CD4-positive, alpha-beta T cell treated with Interleukin-12 subunit alpha and Interleukin-12 subunit beta, for 1 hour (primary cell): ENCODE data around the gene SLC2A5.
"Not testable (repeated sequence)": the region's sequence is repeated elsewhere in the genome, so short reads cannot be mapped to it uniquely, and the experiment has no call there.

ENCODE experiments used
- DNase-seq: peaks from one replicate; pipeline ENCODE4 v3.0.0-alpha.2; 2020

Gene SLC2A5

GRCh38 chr1:9069326-9070100 is at the start of gene SLC2A5:
Gene SLC2A5, minus strand, starts transcription at chr1:9069635. Its CDS starts 99 bp downstream, at chr1:9069536.
- DNase-seq = no peak

- no peak for DNase-seq
Measured at GRCh38 chr1:9118186-9118585, 48.8 kb upstream of the SLC2A5 start.

GRCh38 chr1:9115351-9116205 is 46.1 kb upstream of the SLC2A5 start:
- no peak for DNase-seq

- DNase-seq = no peak
Measured at GRCh38 chr1:9112961-9113880, 43.8 kb upstream of the SLC2A5 start.

DNA sequence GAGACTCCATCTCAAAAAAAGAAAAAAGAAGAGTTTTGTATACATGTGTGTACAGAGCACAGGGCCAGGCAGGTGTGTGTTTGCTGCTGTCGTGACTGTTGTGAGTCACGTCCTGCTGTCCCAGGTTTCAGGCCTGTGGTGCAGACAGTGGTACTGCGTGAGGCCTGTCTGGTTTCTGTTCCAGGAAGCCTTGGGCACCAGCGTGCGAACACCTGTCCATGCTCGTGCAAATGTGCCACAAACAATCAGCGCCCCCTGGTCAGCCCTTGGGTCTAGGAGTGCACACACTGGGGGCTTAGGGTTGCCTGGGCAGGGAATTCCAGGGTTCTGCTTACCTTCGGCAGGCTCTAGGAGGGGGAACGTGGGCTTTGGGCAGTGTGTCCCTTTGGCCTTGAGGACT is 42.5 kb upstream of the SLC2A5 start:
- DNase-seq = no peak

GRCh38 chr1:9111357-9111691 is 41.9 kb upstream of the SLC2A5 start:
- DNase-seq = no peak

DNA sequence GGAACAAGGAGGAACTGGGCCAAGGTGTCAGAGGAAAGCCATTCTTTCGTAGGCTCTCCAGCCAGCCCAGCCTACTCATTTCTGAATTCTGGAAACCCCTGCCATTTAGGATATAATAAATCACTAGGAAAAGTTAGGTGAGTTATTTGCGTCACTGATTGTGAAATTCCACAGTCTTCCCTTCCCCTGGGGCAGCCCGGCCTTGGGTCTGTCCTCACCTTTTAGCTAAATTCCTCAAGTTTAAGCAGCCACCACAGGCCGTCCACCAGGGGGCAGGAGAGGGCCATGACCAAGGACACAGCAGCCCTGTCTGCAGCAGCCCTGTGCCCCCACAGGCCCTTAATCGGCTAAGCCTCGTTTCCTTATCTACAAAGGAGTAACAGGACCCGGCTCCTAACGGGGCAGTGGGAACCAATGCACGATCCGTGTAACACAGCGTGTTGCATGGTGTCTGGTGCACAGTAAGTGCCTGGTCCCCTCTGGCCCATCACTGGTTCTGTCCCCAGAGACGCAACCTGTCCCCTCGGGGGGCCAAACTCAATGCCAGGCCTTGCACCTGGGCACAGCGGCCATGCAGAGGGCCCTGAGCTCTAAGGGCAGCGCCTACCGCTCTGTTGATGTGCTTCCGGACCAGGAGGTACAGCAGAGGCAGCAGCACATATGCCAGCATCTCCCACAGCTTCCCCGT is 41.4 kb upstream of the SLC2A5 start:
- peak; percentile 79 for DNase-seq

DNA sequence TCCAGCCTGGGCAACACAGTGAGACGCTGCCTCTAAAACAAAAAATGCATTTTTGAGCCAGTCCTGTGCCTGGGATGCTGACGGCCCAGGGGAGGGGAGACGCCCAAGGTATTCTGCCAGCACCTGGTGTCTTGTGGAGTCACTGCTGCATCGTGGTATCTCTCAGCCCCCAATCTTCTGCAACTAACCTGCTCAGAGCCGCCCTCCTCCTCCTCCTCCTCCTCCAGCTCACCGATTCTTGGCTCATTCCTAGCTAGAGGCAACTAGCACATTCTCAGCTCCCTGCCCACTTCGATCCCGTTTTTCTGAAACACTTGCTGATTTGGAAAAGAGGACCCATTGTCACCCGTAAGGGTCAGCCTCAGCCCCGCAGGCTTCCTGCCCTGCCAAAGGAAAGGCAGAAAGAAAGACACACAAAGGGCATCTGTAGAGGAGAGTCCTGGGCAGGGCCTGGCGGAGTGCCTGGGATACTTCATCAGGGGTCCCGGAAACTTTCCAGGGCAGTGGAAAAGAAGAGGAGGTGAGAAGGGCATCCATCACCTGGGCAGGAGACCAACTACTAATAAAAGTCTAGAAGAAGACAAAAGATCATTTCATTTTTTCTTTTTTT is 38.7 kb upstream of the SLC2A5 start:
- DNase-seq = no peak

- no peak for DNase-seq
Measured at GRCh38 chr1:9107136-9107535, 37.7 kb upstream of the SLC2A5 start.

DNA sequence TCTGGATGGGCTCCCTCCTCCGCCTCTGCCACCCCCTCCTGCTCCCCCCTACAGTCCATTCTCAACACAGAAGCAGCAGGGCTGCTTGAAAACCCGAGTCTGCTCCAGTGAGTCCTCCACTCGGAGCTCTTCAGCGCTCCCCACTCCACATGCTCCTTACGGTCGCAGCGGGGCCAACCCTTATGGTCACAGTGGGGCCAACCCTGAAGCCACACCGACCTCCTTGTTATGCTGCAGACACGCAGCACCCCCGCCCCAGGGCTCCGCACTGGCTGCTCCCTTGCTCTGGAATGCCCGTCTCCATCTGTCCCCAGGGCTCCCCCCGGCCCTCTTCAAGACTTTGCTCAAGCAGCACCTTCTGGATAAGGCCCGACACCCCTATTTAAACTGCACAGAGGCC is 36.9 kb upstream of the SLC2A5 start:
- no peak for DNase-seq

GRCh38 chr1:9105336-9105867 is 36.0 kb upstream of the SLC2A5 start:
- no peak for DNase-seq

GRCh38 chr1:9101510-9102146 is 32.2 kb upstream of the SLC2A5 start:
- no peak for DNase-seq

DNA sequence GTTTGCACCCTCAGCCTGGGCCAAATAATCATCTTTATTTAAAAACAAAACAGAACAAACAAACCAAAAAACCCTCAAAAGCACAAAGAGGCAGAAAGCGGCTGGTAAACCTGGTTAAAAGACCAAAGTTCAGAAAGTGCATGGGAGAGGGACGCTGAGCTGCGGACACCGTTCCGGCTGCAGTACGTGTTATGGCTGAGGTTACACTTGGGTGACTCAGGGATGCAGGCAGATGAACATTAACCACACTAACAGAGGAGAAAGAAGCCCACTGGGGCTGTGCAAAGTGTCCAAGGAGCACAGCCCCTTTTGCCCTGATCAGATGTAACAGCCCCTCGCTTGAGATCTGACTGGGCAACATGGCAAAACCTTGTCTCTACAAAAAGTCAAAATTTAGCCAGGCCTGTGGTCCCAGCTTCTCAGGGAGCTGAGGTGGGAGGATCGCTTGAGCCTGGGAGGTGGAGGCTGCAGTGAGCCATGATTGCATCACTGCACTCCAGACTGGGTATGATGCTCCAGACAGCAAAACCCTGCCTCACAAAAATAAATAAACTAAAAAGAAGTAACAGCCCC is 31.1 kb upstream of the SLC2A5 start:
- no peak for DNase-seq

GRCh38 chr1:9099555-9099954 is 30.1 kb upstream of the SLC2A5 start:
- no peak for DNase-seq

GRCh38 chr1:9097947-9098705 is 28.7 kb upstream of the SLC2A5 start:
- no peak for DNase-seq

DNA sequence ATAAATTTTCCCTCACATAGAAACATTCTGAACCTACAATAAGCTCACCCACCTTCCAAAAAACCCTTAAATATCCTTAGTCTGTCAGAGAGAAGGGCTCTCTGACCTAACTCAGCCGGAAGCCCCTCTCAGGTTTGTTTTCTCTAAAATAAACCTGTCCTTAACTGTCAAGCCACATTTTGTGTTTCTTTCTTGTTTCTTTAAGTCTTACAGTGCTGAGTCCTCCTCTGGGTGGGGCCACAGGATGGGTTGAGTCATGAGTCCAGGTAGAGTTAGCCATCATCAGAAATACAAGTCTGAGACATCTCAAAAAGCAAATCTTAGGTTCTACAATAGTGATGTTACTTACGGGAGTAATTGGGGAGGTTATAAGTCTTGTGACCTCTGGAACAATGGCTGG is 26.4 kb upstream of the SLC2A5 start:
- no peak for DNase-seq

DNA sequence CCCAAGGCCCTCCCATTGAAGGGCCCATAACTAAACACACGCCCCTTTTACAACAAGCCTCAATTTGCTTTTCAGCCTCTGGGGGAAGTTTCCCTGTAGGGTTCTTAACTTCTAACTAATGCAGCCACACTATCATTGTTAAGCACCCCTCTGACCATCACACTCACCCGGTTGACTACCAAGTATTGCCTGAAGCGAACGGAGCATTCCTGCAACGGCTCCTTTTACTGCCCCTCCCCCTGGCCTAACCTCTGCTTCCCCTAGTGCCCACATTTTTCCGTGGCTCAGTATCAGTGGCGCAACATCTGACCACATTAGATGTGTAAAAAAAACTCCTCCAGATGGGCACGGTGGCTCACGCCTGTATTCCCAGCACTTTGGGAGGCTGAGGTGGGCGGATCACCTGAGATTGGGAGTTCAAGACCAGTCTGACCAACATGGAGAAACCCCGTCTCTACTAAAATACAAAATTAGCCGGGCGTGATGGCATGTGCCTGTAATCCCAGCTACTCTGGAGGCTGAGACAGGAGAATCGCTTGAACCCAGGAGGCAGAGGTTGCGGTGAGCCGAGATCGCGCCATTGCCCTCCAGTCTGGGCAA is 24.7 kb upstream of the SLC2A5 start:
- DNase-seq = not testable (repeated sequence)

DNA sequence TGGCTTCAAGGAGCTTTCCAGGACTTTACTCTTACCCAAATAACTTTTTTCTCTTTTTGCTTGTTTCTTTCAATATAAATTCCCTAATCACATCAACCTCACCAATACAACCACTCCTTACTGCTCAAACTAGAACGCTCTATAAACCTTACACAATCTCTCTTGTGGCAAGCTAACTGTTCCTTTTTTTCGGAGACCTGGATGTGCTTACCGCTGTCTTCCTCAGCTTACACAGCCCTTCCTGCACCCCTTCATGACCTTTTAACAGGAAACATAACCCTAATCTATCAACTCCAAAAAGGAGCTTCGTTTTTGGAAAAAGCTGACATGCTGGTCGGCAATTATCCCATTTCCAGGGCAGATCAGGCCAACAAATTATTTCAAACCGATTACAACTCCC is 24.1 kb upstream of the SLC2A5 start:
- no peak for DNase-seq

DNA sequence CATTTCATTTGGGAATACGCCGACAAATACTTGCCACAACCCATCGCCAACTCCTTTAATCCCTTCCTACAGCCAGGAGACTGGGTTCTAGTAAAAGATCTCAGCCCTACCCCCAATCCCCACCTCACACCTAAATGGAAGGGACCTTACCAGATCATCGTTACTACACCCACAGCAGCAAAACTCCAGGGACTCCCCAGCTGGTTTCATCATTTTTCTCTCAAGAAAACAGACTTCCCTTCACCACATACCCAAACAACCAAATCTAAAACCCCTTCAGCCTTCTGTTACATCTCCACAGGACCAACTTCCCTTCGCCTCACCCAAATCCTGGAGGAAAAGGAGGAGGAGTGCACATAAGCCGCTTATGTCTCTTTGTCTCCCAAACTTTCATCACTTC is 23.7 kb upstream of the SLC2A5 start:
- no peak for DNase-seq

- no peak for DNase-seq
Measured at GRCh38 chr1:9088807-9089206, 19.4 kb upstream of the SLC2A5 start.
